Left ventricle myocardium inferior (tissue), 1 donor: ENCODE measurements around the gene C10orf90. TPM values are rescaled to one million over a fixed set of nuclear protein-coding genes. Genes with fewer than 3 reads are reported as not detected.

Experiments
- DNase-seq: peaks from one replicate; pipeline ENCODE4 v3.0.0-alpha.2; 2020
- H3K27ac ChIP-seq: fragments of 200-600 bp; replicated peaks from 2 replicates; pipeline ENCODE4 v1.8.0; 2021
- H3K27me3 ChIP-seq: fragments of 200-600 bp; 2 replicates; pipeline ENCODE4 v1.8.0; 2021; ENCODE audit warnings: low read depth
- H3K36me3 ChIP-seq: fragments of 200-600 bp; 2 replicates; pipeline ENCODE4 v1.8.0; 2021
- H3K4me1 ChIP-seq: fragments of 200-600 bp; 2 replicates; pipeline ENCODE4 v1.8.0; 2021
- H3K4me3 ChIP-seq: fragments of 200-600 bp; 2 replicates; pipeline ENCODE4 v1.8.0; 2021; ENCODE audit warnings: mild to moderate bottlenecking, moderate library complexity
- H3K9me3 ChIP-seq: fragments of 200-600 bp; replicated peaks from 2 replicates; pipeline ENCODE4 v1.8.0; 2021
- CTCF ChIP-seq: fragments of 200-600 bp; IDR thresholded peaks from 2 replicates; pipeline ENCODE4 v1.8.0; 2021; ENCODE audit warnings: antibody characterized with exemption, mild to moderate bottlenecking, borderline replicate concordance
- intact Hi-C: fragments of 100-400 bp; cut with micrococcal nuclease; formaldehyde crosslinking; loops from one replicate; pipeline ENCODE4 v1.11.0; 2022
- total RNA-seq: library from RNA; stranded (reverse); fragmentation: NEBNext Ultra II Directional; extraction: Animal tissue kit (Norgen Biotek cat#: 25700); gene quantifications from one replicate; pipeline ENCODE4 v1.2.1, GENCODE V29; 2021
- donor health status: DM: no; HTN: yes; CAD: no; lungs with severe emphysema.

The C10orf90 gene
- total RNA-seq, 1 donor from 2014 or later: not detected

- no peak for DNase-seq
- intact Hi-C loops: no loop called here
- TF ChIP-seq CTCF: no peak
Measured at GRCh38 chr10:126647116-126647515, 23.4 kb downstream of the C10orf90 start.

DNA sequence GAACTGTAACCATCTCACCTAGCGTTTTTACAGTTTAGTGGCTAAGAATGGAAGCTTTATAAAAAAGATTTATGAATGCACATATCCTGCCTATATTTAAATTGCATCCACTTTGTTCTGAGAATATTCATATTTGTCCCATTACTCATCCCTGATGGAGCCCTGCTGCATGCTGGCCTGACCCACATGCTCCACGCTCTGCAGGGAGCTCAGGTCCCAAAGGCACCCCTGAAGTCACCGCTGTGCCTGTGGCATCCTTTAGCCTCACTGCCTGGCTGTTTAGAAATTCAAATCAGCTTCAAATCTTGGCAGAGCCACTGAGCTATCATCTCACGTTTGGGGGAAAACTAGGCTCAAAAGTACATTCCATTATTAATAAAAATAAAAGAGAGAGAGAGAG, 24.4 kb downstream of the C10orf90 start:
- intact Hi-C loops: no loop called here
- Histone ChIP-seq H3K36me3 (no peaks in the 10 kb centered on the region), H3K27ac (no peak overlapping the region), H3K9me3 (no peaks in the 10 kb centered on the region), H3K4me3 (no peak overlapping the region), H3K4me1 (no peaks in the 10 kb centered on the region), H3K27me3 (peaks cover 4% of the 10 kb centered on the region)
- TF ChIP-seq CTCF: no peak
- no peak for DNase-seq

More at GRCh38 chr10:126647116-126647515, 23.4 kb downstream of the C10orf90 start:
- Histone ChIP-seq H3K4me3 (no peak overlapping the region), H3K4me1 (no peaks in the 10 kb centered on the region), H3K36me3 (no peaks in the 10 kb centered on the region), H3K27me3 (peaks cover 4% of the 10 kb centered on the region), H3K9me3 (no peaks in the 10 kb centered on the region), H3K27ac (no peak overlapping the region)

DNA sequence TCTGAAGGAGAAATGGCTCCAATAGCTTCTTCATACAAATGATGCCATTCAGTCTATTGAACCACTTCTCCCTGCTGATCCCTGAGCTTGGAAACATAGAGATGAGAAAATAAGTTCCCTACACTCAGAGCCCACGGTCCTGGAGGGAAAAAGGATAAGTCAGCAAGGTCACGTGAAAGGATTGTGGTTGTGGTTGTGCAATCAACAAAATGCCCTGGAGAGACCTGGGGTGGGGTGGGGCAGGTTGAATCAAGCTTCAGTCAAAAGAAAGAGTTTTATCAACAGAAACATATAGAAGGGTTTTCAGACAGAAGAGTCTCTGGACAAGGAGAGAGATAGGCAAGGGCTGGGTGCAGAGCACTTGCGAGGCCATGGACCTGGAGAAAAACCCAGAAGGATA, 30.1 kb downstream of the C10orf90 start:
- Histone ChIP-seq H3K27ac (no peak overlapping the region), H3K27me3 (no peaks in the 10 kb centered on the region)
- intact Hi-C loops: no loop called here

DNA sequence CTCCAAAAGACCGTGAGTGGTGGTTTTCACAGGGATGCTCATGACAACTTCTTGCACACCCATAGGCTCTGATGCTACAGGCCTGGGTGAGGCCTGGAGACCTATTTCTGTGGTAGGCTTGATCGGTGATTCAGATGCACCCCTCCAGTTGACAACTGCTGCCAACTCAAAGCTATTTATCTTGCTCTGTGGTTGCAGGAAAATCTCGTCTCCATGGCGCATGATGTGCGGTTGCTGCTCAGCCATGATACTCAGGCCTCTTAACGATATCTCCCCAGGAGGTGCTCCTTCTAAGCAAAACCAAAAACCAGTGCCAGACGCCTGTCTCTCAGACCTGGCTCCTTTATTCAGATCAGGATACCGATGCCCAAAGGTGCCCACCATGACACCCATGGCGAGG, 31.4 kb downstream of the C10orf90 start:
- H3K27ac ChIP-seq: no peak overlapping the region
- H3K27me3 ChIP-seq: no peaks in the 10 kb centered on the region
- H3K36me3 ChIP-seq: no peaks in the 10 kb centered on the region
- no peak for DNase-seq
- no peak overlapping the region for H3K4me3 ChIP-seq
- no peaks in the 10 kb centered on the region for H3K9me3 ChIP-seq
- TF ChIP-seq CTCF: no peak
- intact Hi-C loops: no loop called here
- H3K4me1 ChIP-seq: peaks cover 11% of the 10 kb centered on the region

More for the DNA sequence above, 30.1 kb downstream of the C10orf90 start:
- Histone ChIP-seq H3K4me3 (no peak overlapping the region), H3K9me3 (no peaks in the 10 kb centered on the region), H3K4me1 (peaks cover 11% of the 10 kb centered on the region), H3K36me3 (no peaks in the 10 kb centered on the region)
- no peak for TF ChIP-seq CTCF
- no peak for DNase-seq

DNA sequence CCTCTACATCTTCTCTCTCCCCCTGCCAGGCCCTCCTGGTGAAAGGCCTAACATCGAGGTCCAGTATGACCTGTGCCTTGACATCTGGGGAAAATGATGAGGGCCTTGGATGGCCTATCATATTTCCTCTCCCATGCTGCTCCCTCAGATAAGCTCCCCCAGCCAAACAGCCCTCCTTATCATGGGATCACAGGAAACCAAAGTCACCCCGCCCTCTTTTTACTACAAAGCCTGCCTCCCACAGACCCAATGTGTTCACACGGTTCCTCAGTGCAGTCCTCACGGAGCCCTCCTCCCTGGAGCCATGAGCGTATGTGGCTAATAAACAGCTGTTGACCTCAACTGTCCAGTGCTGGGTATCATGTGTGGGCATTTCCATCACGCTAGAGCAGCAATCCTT, 32.0 kb downstream of the C10orf90 start:
- Histone ChIP-seq H3K36me3 (no peaks in the 10 kb centered on the region), H3K27ac (no peak overlapping the region), H3K4me1 (peaks cover 11% of the 10 kb centered on the region), H3K27me3 (no peaks in the 10 kb centered on the region), H3K9me3 (no peaks in the 10 kb centered on the region), H3K4me3 (no peak overlapping the region)
- DNase-seq: no peak
- no peak for TF ChIP-seq CTCF
- intact Hi-C loops: no loop called here

- TF ChIP-seq CTCF: no peak
- no peaks in the 10 kb centered on the region for H3K9me3 ChIP-seq
- H3K4me1 ChIP-seq: peaks cover 11% of the 10 kb centered on the region
- DNase-seq: no peak
- no peak overlapping the region for H3K27ac ChIP-seq
- H3K4me3 ChIP-seq: no peak overlapping the region
- intact Hi-C loops: no loop called here
- peaks cover 4% of the 10 kb centered on the region for H3K27me3 ChIP-seq
- H3K36me3 ChIP-seq: no peaks in the 10 kb centered on the region
Measured at GRCh38 chr10:126637501-126637900, 33.0 kb downstream of the C10orf90 start.
